Neural cell (in vitro differentiated cells): ENCODE results near the gene ACOT7. TPM values are rescaled to one million over a fixed set of nuclear protein-coding genes. Genes with fewer than 3 reads are reported as not detected.

Source experiments
- H2AFZ ChIP-seq: fragments of 200-600, 300-800 bp; sonication (generic), shearing (Covaris generic); 2 replicates; pipeline ENCODE4 v1.6.0; 2014; ENCODE audit warnings: low read depth, mild to moderate bottlenecking, antibody characterized with exemption, low read length, moderate library complexity
- H3F3A ChIP-seq: fragments of 200-600 bp; shearing (Covaris generic); 2 replicates; pipeline ENCODE4 v1.6.1; 2016; ENCODE audit warnings: mild to moderate bottlenecking, moderate library complexity, mixed read lengths, antibody characterized with exemption, low read length; ENCODE audit not compliant: insufficient read depth, poor library complexity, severe bottlenecking
- H3K27ac ChIP-seq: fragments of 200-600, 300-800 bp; sonication (generic), shearing (Covaris generic); 2 replicates; pipeline ENCODE4 v1.5.1; 2014; ENCODE audit warnings: mild to moderate bottlenecking, low read length, moderate library complexity
- H3K27me3 ChIP-seq: fragments of 300-800, 200-600 bp; sonication (generic), shearing (Covaris generic); 2 replicates; pipeline ENCODE4 v1.6.0; 2014; ENCODE audit warnings: mild to moderate bottlenecking, low read depth, low read length, moderate library complexity; ENCODE audit not compliant: insufficient read depth
- H3K36me3 ChIP-seq: fragments of 300-800, 200-600 bp; sonication (generic), shearing (Covaris generic); 2 replicates; pipeline ENCODE4 v1.5.1; 2014; ENCODE audit warnings: mild to moderate bottlenecking, antibody characterized with exemption, low read length, moderate library complexity; ENCODE audit not compliant: insufficient read depth
- H3K4me2 ChIP-seq: fragments of 300-800, 200-600 bp; sonication (generic), shearing (Covaris generic); 2 replicates; pipeline ENCODE4 v1.6.0; 2014; ENCODE audit warnings: mild to moderate bottlenecking, low read length
- H3K4me3 ChIP-seq: fragments of 300-800, 200-600 bp; sonication (generic), shearing (Covaris generic); 2 replicates; pipeline ENCODE4 v1.5.1; 2014; ENCODE audit warnings: mild to moderate bottlenecking, low read length, moderate library complexity
- H3K79me2 ChIP-seq: fragments of 200-600 bp; shearing (Covaris generic); replicated peaks from 2 replicates; pipeline ENCODE4 v1.6.0; 2014; ENCODE audit warnings: mild to moderate bottlenecking, low read length, moderate library complexity; ENCODE audit not compliant: insufficient read depth
- H3K9ac ChIP-seq: fragments of 300-800, 200-600 bp; sonication (generic), shearing (Covaris generic); 2 replicates; pipeline ENCODE4 v1.6.1; 2016; ENCODE audit warnings: mild to moderate bottlenecking, low read length, mixed read lengths
- H3K9me2 ChIP-seq: fragments of 200-600 bp; shearing (Covaris generic); 2 replicates; pipeline ENCODE4 v1.6.1; 2016; ENCODE audit warnings: mild to moderate bottlenecking, low read length, mixed read lengths; ENCODE audit not compliant: insufficient read depth
- H3K9me3 ChIP-seq: fragments of 200-600, 300-800 bp; sonication (generic), shearing (Covaris generic); 2 replicates; pipeline ENCODE4 v1.6.1; 2016; ENCODE audit warnings: mild to moderate bottlenecking, mixed run types, low read length, moderate library complexity, mixed read lengths
- H4K20me1 ChIP-seq: fragments of 200-600 bp; shearing (Covaris generic); 2 replicates; pipeline ENCODE4 v1.6.1; 2016; ENCODE audit warnings: mild to moderate bottlenecking, mixed run types; ENCODE audit not compliant: insufficient read depth
- EP300 ChIP-seq: fragments of 450-650 bp; conservative IDR thresholded peaks from 2 replicates; pipeline ENCODE4 v1.6.1; 2014; ENCODE audit warnings: antibody characterized with exemption, mild to moderate bottlenecking, moderate library complexity; ENCODE audit not compliant: poor library complexity, severe bottlenecking
- EZH2 ChIP-seq: fragments of 200-600, 300-800 bp; shearing (Covaris generic), sonication (generic); IDR thresholded peaks from 2 replicates; pipeline ENCODE4 v1.6.1; 2014; ENCODE audit warnings: antibody characterized with exemption, low read length, borderline replicate concordance, mild to moderate bottlenecking; ENCODE audit not compliant: insufficient read depth, poor library complexity, severe bottlenecking
- MXI1 ChIP-seq: fragments of 450-650 bp; conservative IDR thresholded peaks from 2 replicates; pipeline ENCODE4 v1.6.1; 2014; ENCODE audit warnings: antibody characterized with exemption, mild to moderate bottlenecking; ENCODE audit not compliant: poor library complexity, severe bottlenecking
- POLR2AphosphoS5 ChIP-seq: IDR thresholded peaks from 2 replicates; pipeline ENCODE4 v1.6.1; 2012
- RAD21 ChIP-seq: fragments of 450-650 bp; conservative IDR thresholded peaks from 2 replicates; pipeline ENCODE4 v1.6.1; 2014; ENCODE audit warnings: antibody characterized with exemption, mild to moderate bottlenecking, moderate library complexity
- REST ChIP-seq: IDR thresholded peaks from 2 replicates; pipeline ENCODE4 v1.6.1; 2012; ENCODE audit warnings: borderline replicate concordance
- SMC3 ChIP-seq: fragments of 450-650 bp; conservative IDR thresholded peaks from 2 replicates; pipeline ENCODE4 v1.6.1; 2014; ENCODE audit warnings: antibody characterized with exemption, mild to moderate bottlenecking, moderate library complexity; ENCODE audit not compliant: poor library complexity
- TAF1 ChIP-seq: IDR thresholded peaks from 2 replicates; pipeline ENCODE4 v1.6.1; 2012; ENCODE audit warnings: low read depth
- polyA plus RNA-seq: library from polyadenylated mRNA; depleted of rRNA; stranded (reverse); fragments of >200 nt; gene quantifications from 2 replicates; pipeline ENCODE4 v1.2.3, GENCODE V29; 2014
- TF ChIP-seq, protein P1 (sequence below): fragments of 450-650 bp; IDR thresholded peaks from 2 replicates; pipeline ENCODE4 v1.5.1; 2014; ENCODE audit warnings: antibody characterized with exemption, mild to moderate bottlenecking, moderate library complexity; ENCODE audit not compliant: poor library complexity, severe bottlenecking

The ACOT7 gene
- polyA plus RNA-seq, 1 donor from 2014 or later = 101 TPM

GRCh38 chr1:6409733-6410132 lies 16.2 kb upstream of the ACOT7 start:
- no peaks in the 10 kb centered on the region for H3K9me2 ChIP-seq
- no peak overlapping the region for H2AFZ ChIP-seq
- TF ChIP-seq TAF1 (no peak), REST (no peak), RAD21 (no peak), SMC3 (no peak), EZH2 (no peak), MXI1 (no peak), EP300 (no peak), POLR2AphosphoS5 (no peak)
- TF ChIP-seq, protein P1, sequence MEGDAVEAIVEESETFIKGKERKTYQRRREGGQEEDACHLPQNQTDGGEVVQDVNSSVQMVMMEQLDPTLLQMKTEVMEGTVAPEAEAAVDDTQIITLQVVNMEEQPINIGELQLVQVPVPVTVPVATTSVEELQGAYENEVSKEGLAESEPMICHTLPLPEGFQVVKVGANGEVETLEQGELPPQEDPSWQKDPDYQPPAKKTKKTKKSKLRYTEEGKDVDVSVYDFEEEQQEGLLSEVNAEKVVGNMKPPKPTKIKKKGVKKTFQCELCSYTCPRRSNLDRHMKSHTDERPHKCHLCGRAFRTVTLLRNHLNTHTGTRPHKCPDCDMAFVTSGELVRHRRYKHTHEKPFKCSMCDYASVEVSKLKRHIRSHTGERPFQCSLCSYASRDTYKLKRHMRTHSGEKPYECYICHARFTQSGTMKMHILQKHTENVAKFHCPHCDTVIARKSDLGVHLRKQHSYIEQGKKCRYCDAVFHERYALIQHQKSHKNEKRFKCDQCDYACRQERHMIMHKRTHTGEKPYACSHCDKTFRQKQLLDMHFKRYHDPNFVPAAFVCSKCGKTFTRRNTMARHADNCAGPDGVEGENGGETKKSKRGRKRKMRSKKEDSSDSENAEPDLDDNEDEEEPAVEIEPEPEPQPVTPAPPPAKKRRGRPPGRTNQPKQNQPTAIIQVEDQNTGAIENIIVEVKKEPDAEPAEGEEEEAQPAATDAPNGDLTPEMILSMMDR = no peak
- no peaks in the 10 kb centered on the region for H3K36me3 ChIP-seq
- no peaks in the 10 kb centered on the region for H3K9me3 ChIP-seq
- H3K27me3 ChIP-seq = peaks cover 14% of the 10 kb centered on the region
- no peaks in the 10 kb centered on the region for H3K79me2 ChIP-seq
- H3K4me2 ChIP-seq = no peak overlapping the region
- no peak overlapping the region for H3K9ac ChIP-seq
- no peaks in the 10 kb centered on the region for H4K20me1 ChIP-seq
- H3K27ac ChIP-seq = no peak overlapping the region
- no peak overlapping the region for H3K4me3 ChIP-seq
- H3F3A ChIP-seq = no peaks in the 10 kb centered on the region

- no peak for TF ChIP-seq REST
- TF ChIP-seq EP300 = no peak
- TF ChIP-seq MXI1 = no peak
- TF ChIP-seq SMC3 = no peak
- no peak for TF ChIP-seq EZH2
- TF ChIP-seq TAF1 = no peak
- TF ChIP-seq POLR2AphosphoS5 = no peak
- no peak for TF ChIP-seq RAD21
- TF ChIP-seq, protein P1 = no peak
- H3K79me2 ChIP-seq = no peaks in the 10 kb centered on the region
- H4K20me1 ChIP-seq = no peaks in the 10 kb centered on the region
- H3K27ac ChIP-seq = no peak overlapping the region
- no peak overlapping the region for H2AFZ ChIP-seq
- H3K9me3 ChIP-seq = no peaks in the 10 kb centered on the region
- no peaks in the 10 kb centered on the region for H3K9me2 ChIP-seq
- H3K27me3 ChIP-seq = peaks cover 12% of the 10 kb centered on the region
- H3K9ac ChIP-seq = no peak overlapping the region
- no peaks in the 10 kb centered on the region for H3F3A ChIP-seq
- H3K4me3 ChIP-seq = no peak overlapping the region
- H3K36me3 ChIP-seq = no peaks in the 10 kb centered on the region
- no peak overlapping the region for H3K4me2 ChIP-seq
These were observed 15.5 kb upstream of the ACOT7 start for GRCh38 chr1:6409053-6409452.
